MM.1S (cell line): ENCODE data around the gene GABRG3.

ENCODE experiments used
- DNase-seq: peaks from one replicate; pipeline ENCODE4 v3.0.0-alpha.2; 2015
- H2AFZ ChIP-seq: fragments of 300-600 bp; sonication (generic); 2 replicates; pipeline ENCODE4 v1.6.0; 2016; ENCODE audit warnings: antibody characterized with exemption, low read length
- H3F3A ChIP-seq: fragments of 300-600 bp; sonication (generic); 2 replicates; pipeline ENCODE4 v1.6.1; 2016; ENCODE audit warnings: mild to moderate bottlenecking, antibody characterized with exemption, low read length, moderate library complexity, mixed read lengths; ENCODE audit not compliant: insufficient read depth
- H3K27ac ChIP-seq: fragments of 300-600 bp; sonication (generic); 2 replicates; pipeline ENCODE4 v1.5.1; 2016; ENCODE audit warnings: mild to moderate bottlenecking, low read length
- H3K27me3 ChIP-seq: fragments of 300-600 bp; sonication (generic); replicated peaks from 2 replicates; pipeline ENCODE4 v1.6.0; 2016; ENCODE audit warnings: low read length; ENCODE audit not compliant: insufficient read depth
- H3K36me3 ChIP-seq: fragments of 300-600 bp; sonication (generic); replicated peaks from 2 replicates; pipeline ENCODE4 v1.6.1; 2016; ENCODE audit warnings: mild to moderate bottlenecking, low read length, mixed read lengths; ENCODE audit not compliant: insufficient read depth
- H3K4me1 ChIP-seq: fragments of 300-600 bp; sonication (generic); 2 replicates; pipeline ENCODE4 v1.6.1; 2016; ENCODE audit warnings: low read length, mixed read lengths
- H3K4me2 ChIP-seq: fragments of 300-600 bp; sonication (generic); 2 replicates; pipeline ENCODE4 v1.6.0; 2016; ENCODE audit warnings: low read depth, low read length
- H3K4me3 ChIP-seq: fragments of 300-600 bp; sonication (generic); 2 replicates; pipeline ENCODE4 v1.5.1; 2016; ENCODE audit warnings: low read length, mixed read lengths
- H3K79me2 ChIP-seq: fragments of 300-600 bp; sonication (generic); 2 replicates; pipeline ENCODE4 v1.6.1; 2016; ENCODE audit warnings: mixed run types, low read length, mixed read lengths
- H3K9ac ChIP-seq: fragments of 300-600 bp; sonication (generic); 2 replicates; pipeline ENCODE4 v1.6.1; 2016; ENCODE audit warnings: low read length, mixed read lengths
- H3K9me2 ChIP-seq: fragments of 300-600 bp; sonication (generic); replicated peaks from 2 replicates; pipeline ENCODE4 v1.6.1; 2016; ENCODE audit warnings: mild to moderate bottlenecking, low read length, mixed read lengths; ENCODE audit not compliant: insufficient read depth
- H3K9me3 ChIP-seq: fragments of 300-600 bp; sonication (generic); replicated peaks from 2 replicates; pipeline ENCODE4 v1.6.1; 2016; ENCODE audit warnings: mild to moderate bottlenecking, low read length, mixed read lengths; ENCODE audit not compliant: insufficient read depth
- H4K20me1 ChIP-seq: fragments of 300-600 bp; sonication (generic); 2 replicates; pipeline ENCODE4 v1.6.1; 2016; ENCODE audit warnings: mild to moderate bottlenecking, low read length, moderate library complexity, mixed read lengths; ENCODE audit not compliant: insufficient read depth
- CTCF ChIP-seq: fragments of 300-600 bp; sonication (generic); IDR thresholded peaks from 2 replicates; pipeline ENCODE4 v1.5.1; 2016; ENCODE audit warnings: antibody characterized with exemption, low read length, mixed read lengths
- EZH2 ChIP-seq: fragments of 300-600 bp; sonication (generic); optimal IDR thresholded peaks from 2 replicates; pipeline ENCODE3; 2017; ENCODE audit warnings: low read depth, mild to moderate bottlenecking, antibody characterized with exemption, low read length, mixed read lengths
- EZH2phosphoT487 ChIP-seq: fragments of 300-600 bp; sonication (generic); IDR thresholded peaks from 2 replicates; pipeline ENCODE4 v1.6.1; 2018; ENCODE audit warnings: antibody characterized with exemption, low read length

GABRG3 gene

DNA sequence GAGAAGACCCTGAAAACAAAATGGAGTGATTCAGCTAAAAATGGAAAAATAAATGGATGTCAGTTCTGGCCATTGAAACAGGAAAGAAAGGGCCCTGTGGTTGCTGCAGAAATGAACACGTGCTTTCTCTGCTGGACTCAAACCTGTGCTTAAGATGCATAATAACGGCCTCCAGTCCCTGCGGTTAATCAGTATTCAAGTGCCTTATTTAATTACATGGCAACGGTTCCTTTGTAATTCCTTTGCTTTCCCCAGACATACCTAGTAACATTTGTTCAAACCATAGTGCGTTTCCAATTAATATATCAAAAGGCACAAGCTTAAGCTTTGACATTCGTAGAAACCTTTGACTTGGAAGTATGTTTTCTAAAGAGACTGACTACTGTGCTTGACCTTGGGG is 428.3 kb downstream of the GABRG3 start:
- Histone ChIP-seq H3K9ac (no peak overlapping the region), H3K4me2 (no peak overlapping the region), H3K27me3 (no peaks in the 10 kb centered on the region), H4K20me1 (no peaks in the 10 kb centered on the region), H3K9me2 (no peaks in the 10 kb centered on the region), H3K9me3 (no peaks in the 10 kb centered on the region), H3K27ac (no peak overlapping the region), H3K4me3 (no peak overlapping the region), H2AFZ (no peak overlapping the region), H3K36me3 (no peaks in the 10 kb centered on the region), H3F3A (no peaks in the 10 kb centered on the region), H3K4me1 (no peaks in the 10 kb centered on the region), H3K79me2 (no peaks in the 10 kb centered on the region)
- TF ChIP-seq CTCF (no peak), EZH2 (no peak), EZH2phosphoT487 (no peak)
- DNase-seq: no peak

- Histone ChIP-seq H3K9me2 (no peaks in the 10 kb centered on the region), H3K27me3 (no peaks in the 10 kb centered on the region), H3K9ac (no peak overlapping the region), H2AFZ (no peak overlapping the region), H4K20me1 (no peaks in the 10 kb centered on the region), H3K79me2 (no peaks in the 10 kb centered on the region), H3K27ac (no peak overlapping the region), H3F3A (no peaks in the 10 kb centered on the region), H3K9me3 (no peaks in the 10 kb centered on the region), H3K4me2 (no peak overlapping the region), H3K36me3 (no peaks in the 10 kb centered on the region), H3K4me3 (no peak overlapping the region), H3K4me1 (no peaks in the 10 kb centered on the region)
- DNase-seq: no peak
- TF ChIP-seq EZH2phosphoT487 (no peak), CTCF (no peak), EZH2 (no peak)
Measured at GRCh38 chr15:27401471-27401870, 430.5 kb downstream of the GABRG3 start.

GRCh38 chr15:27408428-27408827 is 437.4 kb downstream of the GABRG3 start:
- Histone ChIP-seq H3K9ac (no peak overlapping the region), H3K27ac (no peak overlapping the region), H3K9me3 (no peaks in the 10 kb centered on the region), H3K4me2 (no peak overlapping the region), H4K20me1 (no peaks in the 10 kb centered on the region), H3K4me3 (no peak overlapping the region), H3K27me3 (no peaks in the 10 kb centered on the region), H3F3A (no peaks in the 10 kb centered on the region), H3K36me3 (no peaks in the 10 kb centered on the region), H3K79me2 (no peaks in the 10 kb centered on the region), H2AFZ (no peak overlapping the region), H3K9me2 (no peaks in the 10 kb centered on the region), H3K4me1 (no peaks in the 10 kb centered on the region)
- no peak for DNase-seq
- TF ChIP-seq EZH2phosphoT487: no peak
- TF ChIP-seq CTCF: no peak
- TF ChIP-seq EZH2: no peak
